Stimulated activated CD8-positive, alpha-beta memory T cell treated with anti-CD3 and anti-CD28 coated beads, Interleukin-15, amount 100 ng/mL, for 4 hours (primary cell): ENCODE results near the gene MRPS34.
"Not testable (repeated sequence)": the region's sequence is repeated elsewhere in the genome, so short reads cannot be mapped to it uniquely, and the experiment has no call there.

ENCODE experiments used
- DNase-seq, 2 donors: peaks; one replicate each; pipeline ENCODE4 v3.0.0-alpha.2; 2020; ENCODE audit warnings: low read depth in 2 of 2

Gene MRPS34

GRCh38 chr16:1772908-1773702 lies at the start of gene MRPS34:
Gene MRPS34 (minus strand): TSS chr16:1773134. CDS start chr16:1773119, 15 bp downstream.
- DNase-seq: peak; percentile 53 to 61

GRCh38 chr16:1821861-1822611 lies 49.1 kb upstream of the MRPS34 start:
- DNase-seq: no peak

- DNase-seq: no peak
Observed at GRCh38 chr16:1820946-1821290, 48.0 kb upstream of the MRPS34 start.

- no peak for DNase-seq
Observed at GRCh38 chr16:1820096-1820945, 47.4 kb upstream of the MRPS34 start.

- DNase-seq: no peak
Observed at GRCh38 chr16:1819611-1820010, 46.7 kb upstream of the MRPS34 start.

GRCh38 chr16:1818873-1819525 lies 46.1 kb upstream of the MRPS34 start:
- DNase-seq: no peak

GRCh38 chr16:1818204-1818872 lies 45.4 kb upstream of the MRPS34 start:
- DNase-seq: no peak

- DNase-seq: no peak
Observed at GRCh38 chr16:1817716-1818115, 44.8 kb upstream of the MRPS34 start.

- no peak for DNase-seq
Observed at GRCh38 chr16:1817276-1817589, 44.3 kb upstream of the MRPS34 start.

GRCh38 chr16:1816396-1817275 lies 43.7 kb upstream of the MRPS34 start:
- DNase-seq: no peak

GRCh38 chr16:1815461-1815860 lies 42.5 kb upstream of the MRPS34 start:
- no peak for DNase-seq

- peak in 1 of 2 donors; percentile 3 for DNase-seq
Observed at GRCh38 chr16:1812732-1813163, 39.8 kb upstream of the MRPS34 start.

GRCh38 chr16:1810536-1810935 lies 37.6 kb upstream of the MRPS34 start:
- DNase-seq: no peak

- DNase-seq: no peak
Observed at GRCh38 chr16:1810106-1810505, 37.2 kb upstream of the MRPS34 start.

GRCh38 chr16:1809281-1809801 lies 36.4 kb upstream of the MRPS34 start:
- DNase-seq: no peak

- no peak for DNase-seq
Observed at GRCh38 chr16:1808691-1809090, 35.8 kb upstream of the MRPS34 start.

GRCh38 chr16:1807626-1808025 lies 34.7 kb upstream of the MRPS34 start:
- no peak for DNase-seq

- no peak for DNase-seq
Observed at GRCh38 chr16:1800701-1801100, 27.8 kb upstream of the MRPS34 start.

- DNase-seq: not testable (repeated sequence)
Observed at GRCh38 chr16:1799263-1799662, 26.3 kb upstream of the MRPS34 start.
